Measurements from ENCODE around the gene EYA3. TPM values are rescaled to one million over a fixed set of nuclear protein-coding genes. Genes with fewer than 3 reads are reported as not detected.

EYA3 gene
- total and polyA plus RNA-seq, 2 donors from 2014 or later = 10.2 to 32.0 TPM

DNA sequence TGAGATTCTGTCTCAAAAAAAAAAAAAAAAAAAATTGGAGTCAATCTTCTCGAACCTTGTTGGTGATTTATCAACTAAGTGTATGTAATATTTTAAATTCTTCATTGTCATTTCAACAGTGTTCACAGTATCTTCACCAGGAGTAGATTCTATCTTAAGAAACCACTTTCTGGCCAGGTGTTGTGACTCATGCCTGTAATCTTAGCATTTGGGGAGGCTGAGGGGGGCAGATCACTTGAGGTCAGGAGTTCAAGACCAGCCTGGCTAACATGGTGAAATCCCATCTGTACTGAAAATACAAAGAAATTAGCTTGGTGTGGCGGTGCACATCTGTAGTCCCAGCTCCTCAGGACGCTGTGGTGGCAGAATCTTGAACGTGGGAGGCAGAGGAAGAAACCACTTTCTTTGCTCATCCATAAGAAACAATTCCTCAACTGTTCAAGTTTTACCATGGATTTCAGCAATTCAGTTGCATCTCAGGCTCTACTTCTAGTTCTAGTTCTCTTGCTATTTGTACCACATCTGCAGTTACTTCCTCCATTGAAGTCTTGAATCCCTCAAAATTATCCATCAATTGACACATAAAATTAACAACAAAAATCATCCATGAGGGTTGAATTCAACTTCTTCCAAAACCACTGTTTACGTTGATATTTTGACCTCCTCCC lies 30.4 kb upstream of the EYA3 start:
- Histone ChIP-seq H3K9me3 (ENCODE audit: control insufficient read depth in 2 of 3, insufficient read depth in 1 of 3, low read length in 3 of 3) (no peaks in the 10 kb centered on the region), H3K36me3 (ENCODE audit: control insufficient read depth in 2 of 3, insufficient read depth in 3 of 3, low read length in 3 of 3) (no peaks in the 10 kb centered on the region), H3K4me3 (ENCODE audit: low read length in 3 of 3) (no peak overlapping the region), H3K4me1 (ENCODE audit: control insufficient read depth in 2 of 3, insufficient read depth in 2 of 3, low read depth in 1 of 3, low read length in 3 of 3) (no peaks in the 10 kb centered on the region), H3K9ac (ENCODE audit: low read length in 3 of 3) (no peak overlapping the region), H3K27me3 (ENCODE audit: control insufficient read depth, insufficient read depth, low read length) (no peaks in the 10 kb centered on the region), H3K27ac (ENCODE audit: low read depth in 2 of 2, low read length in 2 of 2) (no peak overlapping the region)
- TF ChIP-seq, protein P1, sequence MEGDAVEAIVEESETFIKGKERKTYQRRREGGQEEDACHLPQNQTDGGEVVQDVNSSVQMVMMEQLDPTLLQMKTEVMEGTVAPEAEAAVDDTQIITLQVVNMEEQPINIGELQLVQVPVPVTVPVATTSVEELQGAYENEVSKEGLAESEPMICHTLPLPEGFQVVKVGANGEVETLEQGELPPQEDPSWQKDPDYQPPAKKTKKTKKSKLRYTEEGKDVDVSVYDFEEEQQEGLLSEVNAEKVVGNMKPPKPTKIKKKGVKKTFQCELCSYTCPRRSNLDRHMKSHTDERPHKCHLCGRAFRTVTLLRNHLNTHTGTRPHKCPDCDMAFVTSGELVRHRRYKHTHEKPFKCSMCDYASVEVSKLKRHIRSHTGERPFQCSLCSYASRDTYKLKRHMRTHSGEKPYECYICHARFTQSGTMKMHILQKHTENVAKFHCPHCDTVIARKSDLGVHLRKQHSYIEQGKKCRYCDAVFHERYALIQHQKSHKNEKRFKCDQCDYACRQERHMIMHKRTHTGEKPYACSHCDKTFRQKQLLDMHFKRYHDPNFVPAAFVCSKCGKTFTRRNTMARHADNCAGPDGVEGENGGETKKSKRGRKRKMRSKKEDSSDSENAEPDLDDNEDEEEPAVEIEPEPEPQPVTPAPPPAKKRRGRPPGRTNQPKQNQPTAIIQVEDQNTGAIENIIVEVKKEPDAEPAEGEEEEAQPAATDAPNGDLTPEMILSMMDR (IDR thresholded peaks at IDR 0.05; ENCODE audit: borderline replicate concordance, extremely low read depth, insufficient read depth) = no peak
- no peak for DNase-seq
- FAIRE-seq = no peak
- intact Hi-C loops (cut with DNase I) = no loop called here

DNA sequence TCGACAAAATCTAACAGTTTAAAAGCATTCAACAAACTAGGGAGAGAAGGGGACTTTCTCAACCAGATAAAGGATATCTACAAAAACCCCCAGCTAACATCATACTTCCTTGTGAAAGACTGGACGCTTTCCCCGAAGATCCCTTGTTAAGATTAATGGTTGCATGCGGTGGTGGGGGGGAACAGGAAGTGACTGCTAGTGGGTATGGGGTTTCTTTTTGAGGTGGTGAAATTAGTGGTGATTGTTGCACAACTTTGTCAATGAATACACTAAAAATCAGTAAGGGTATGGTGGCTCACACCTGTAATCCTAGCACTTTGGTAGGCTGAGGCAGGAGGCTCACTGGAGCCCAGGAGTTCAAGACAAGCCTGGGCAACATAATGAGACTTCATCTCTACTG lies 26.9 kb upstream of the EYA3 start:
- intact Hi-C loops (cut with DNase I) = no loop called here
- no peak for FAIRE-seq
- Histone ChIP-seq H3K27ac (ENCODE audit: low read depth in 2 of 2, low read length in 2 of 2) (no peak overlapping the region), H3K36me3 (ENCODE audit: control insufficient read depth in 2 of 3, insufficient read depth in 3 of 3, low read length in 3 of 3) (no peaks in the 10 kb centered on the region), H3K4me3 (ENCODE audit: low read length in 3 of 3) (no peak overlapping the region), H3K9ac (ENCODE audit: low read length in 3 of 3) (no peak overlapping the region), H3K4me1 (ENCODE audit: control insufficient read depth in 2 of 3, insufficient read depth in 2 of 3, low read depth in 1 of 3, low read length in 3 of 3) (no peaks in the 10 kb centered on the region), H3K27me3 (ENCODE audit: control insufficient read depth, insufficient read depth, low read length) (no peaks in the 10 kb centered on the region), H3K9me3 (ENCODE audit: control insufficient read depth in 2 of 3, insufficient read depth in 1 of 3, low read length in 3 of 3) (no peaks in the 10 kb centered on the region)
- TF ChIP-seq, protein P1 (IDR thresholded peaks at IDR 0.05; ENCODE audit: borderline replicate concordance, extremely low read depth, insufficient read depth) = no peak
- DNase-seq = no peak

DNA sequence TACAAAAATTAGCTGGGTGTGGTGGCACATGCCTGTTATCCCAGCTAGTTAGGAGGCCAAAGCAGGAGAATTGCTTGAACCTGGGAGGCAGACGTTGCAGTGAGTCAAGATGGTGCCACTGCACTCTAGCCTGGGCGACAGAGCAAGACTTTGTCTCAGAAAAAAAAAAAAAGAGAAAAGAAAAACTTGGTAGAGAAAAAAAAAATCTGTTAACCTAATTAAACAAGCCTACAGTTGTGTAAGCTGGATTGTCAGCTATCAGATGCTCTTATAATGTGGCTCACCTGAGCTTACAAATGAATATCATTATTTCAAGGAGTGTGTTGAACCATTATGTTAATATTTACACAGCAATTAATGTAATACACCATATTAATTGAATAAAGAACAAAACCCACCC lies 26.4 kb upstream of the EYA3 start:
- no peaks in the 10 kb centered on the region for H3K9me3 ChIP-seq (ENCODE audit: control insufficient read depth in 2 of 3, insufficient read depth in 1 of 3, low read length in 3 of 3)
- H3K9ac ChIP-seq (ENCODE audit: low read length in 3 of 3) = no peak overlapping the region
- FAIRE-seq (no peak), DNase-seq (no peak)
- H3K4me1 ChIP-seq (ENCODE audit: control insufficient read depth in 2 of 3, insufficient read depth in 2 of 3, low read depth in 1 of 3, low read length in 3 of 3) = no peaks in the 10 kb centered on the region
- TF ChIP-seq, protein P1 (IDR thresholded peaks at IDR 0.05; ENCODE audit: borderline replicate concordance, extremely low read depth, insufficient read depth) = no peak
- H3K27ac ChIP-seq (ENCODE audit: low read depth in 2 of 2, low read length in 2 of 2) = no peak overlapping the region
- no peak overlapping the region for H3K4me3 ChIP-seq (ENCODE audit: low read length in 3 of 3)
- intact Hi-C loops (cut with DNase I) = no loop called here
- no peaks in the 10 kb centered on the region for H3K27me3 ChIP-seq (ENCODE audit: control insufficient read depth, insufficient read depth, low read length)
- no peaks in the 10 kb centered on the region for H3K36me3 ChIP-seq (ENCODE audit: control insufficient read depth in 2 of 3, insufficient read depth in 3 of 3, low read length in 3 of 3)

DNA sequence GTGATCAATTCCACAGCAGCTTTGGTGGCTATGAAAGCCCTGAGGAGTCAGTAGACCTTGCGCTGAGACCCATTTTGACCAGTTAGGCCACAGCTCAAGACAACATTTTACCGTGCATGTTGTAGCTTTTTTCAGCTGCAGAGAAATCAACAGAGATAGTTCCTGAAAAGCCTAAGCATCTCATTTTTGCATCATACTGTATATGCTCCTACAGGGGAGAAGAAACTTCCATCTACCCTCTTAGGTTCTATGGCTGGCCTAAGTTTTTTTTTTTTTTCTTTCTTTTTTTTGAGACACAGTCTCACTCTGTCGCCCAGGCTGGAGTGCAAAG lies 24.8 kb upstream of the EYA3 start:
- Histone ChIP-seq H3K27ac (ENCODE audit: low read depth in 2 of 2, low read length in 2 of 2) (no peak overlapping the region), H3K4me1 (ENCODE audit: control insufficient read depth in 2 of 3, insufficient read depth in 2 of 3, low read depth in 1 of 3, low read length in 3 of 3) (no peaks in the 10 kb centered on the region), H3K36me3 (ENCODE audit: control insufficient read depth in 2 of 3, insufficient read depth in 3 of 3, low read length in 3 of 3) (no peaks in the 10 kb centered on the region), H3K27me3 (ENCODE audit: control insufficient read depth, insufficient read depth, low read length) (no peaks in the 10 kb centered on the region), H3K9me3 (ENCODE audit: control insufficient read depth in 2 of 3, insufficient read depth in 1 of 3, low read length in 3 of 3) (no peaks in the 10 kb centered on the region), H3K9ac (ENCODE audit: low read length in 3 of 3) (no peak overlapping the region), H3K4me3 (ENCODE audit: low read length in 3 of 3) (no peak overlapping the region)
- DNase-seq (no peak), FAIRE-seq (no peak)
- TF ChIP-seq, protein P1 (IDR thresholded peaks at IDR 0.05; ENCODE audit: borderline replicate concordance, extremely low read depth, insufficient read depth) = no peak
- intact Hi-C loops (cut with DNase I) = no loop called here

Data from kidney (tissue), 14 donors.